Neural cell (in vitro differentiated cells): Measurements from ENCODE around the gene YWHAG. TPM values are rescaled to one million over a fixed set of nuclear protein-coding genes. Genes with fewer than 3 reads are reported as not detected.

Experiments used
- H2AFZ ChIP-seq: fragments of 200-600, 300-800 bp; sonication (generic), shearing (Covaris generic); 2 replicates; pipeline ENCODE4 v1.6.0; 2014; ENCODE audit warnings: low read depth, mild to moderate bottlenecking, antibody characterized with exemption, low read length, moderate library complexity
- H3F3A ChIP-seq: fragments of 200-600 bp; shearing (Covaris generic); 2 replicates; pipeline ENCODE4 v1.6.1; 2016; ENCODE audit warnings: mild to moderate bottlenecking, moderate library complexity, mixed read lengths, antibody characterized with exemption, low read length; ENCODE audit not compliant: insufficient read depth, poor library complexity, severe bottlenecking
- H3K27ac ChIP-seq: fragments of 200-600, 300-800 bp; sonication (generic), shearing (Covaris generic); 2 replicates; pipeline ENCODE4 v1.5.1; 2014; ENCODE audit warnings: mild to moderate bottlenecking, low read length, moderate library complexity
- H3K27me3 ChIP-seq: fragments of 300-800, 200-600 bp; sonication (generic), shearing (Covaris generic); 2 replicates; pipeline ENCODE4 v1.6.0; 2014; ENCODE audit warnings: mild to moderate bottlenecking, low read depth, low read length, moderate library complexity; ENCODE audit not compliant: insufficient read depth
- H3K36me3 ChIP-seq: fragments of 300-800, 200-600 bp; sonication (generic), shearing (Covaris generic); 2 replicates; pipeline ENCODE4 v1.5.1; 2014; ENCODE audit warnings: mild to moderate bottlenecking, antibody characterized with exemption, low read length, moderate library complexity; ENCODE audit not compliant: insufficient read depth
- H3K4me2 ChIP-seq: fragments of 300-800, 200-600 bp; sonication (generic), shearing (Covaris generic); 2 replicates; pipeline ENCODE4 v1.6.0; 2014; ENCODE audit warnings: mild to moderate bottlenecking, low read length
- H3K4me3 ChIP-seq: fragments of 300-800, 200-600 bp; sonication (generic), shearing (Covaris generic); 2 replicates; pipeline ENCODE4 v1.5.1; 2014; ENCODE audit warnings: mild to moderate bottlenecking, low read length, moderate library complexity
- H3K79me2 ChIP-seq: fragments of 200-600 bp; shearing (Covaris generic); replicated peaks from 2 replicates; pipeline ENCODE4 v1.6.0; 2014; ENCODE audit warnings: mild to moderate bottlenecking, low read length, moderate library complexity; ENCODE audit not compliant: insufficient read depth
- H3K9ac ChIP-seq: fragments of 300-800, 200-600 bp; sonication (generic), shearing (Covaris generic); 2 replicates; pipeline ENCODE4 v1.6.1; 2016; ENCODE audit warnings: mild to moderate bottlenecking, low read length, mixed read lengths
- H3K9me2 ChIP-seq: fragments of 200-600 bp; shearing (Covaris generic); 2 replicates; pipeline ENCODE4 v1.6.1; 2016; ENCODE audit warnings: mild to moderate bottlenecking, low read length, mixed read lengths; ENCODE audit not compliant: insufficient read depth
- H3K9me3 ChIP-seq: fragments of 200-600, 300-800 bp; sonication (generic), shearing (Covaris generic); 2 replicates; pipeline ENCODE4 v1.6.1; 2016; ENCODE audit warnings: mild to moderate bottlenecking, mixed run types, low read length, moderate library complexity, mixed read lengths
- H4K20me1 ChIP-seq: fragments of 200-600 bp; shearing (Covaris generic); 2 replicates; pipeline ENCODE4 v1.6.1; 2016; ENCODE audit warnings: mild to moderate bottlenecking, mixed run types; ENCODE audit not compliant: insufficient read depth
- EZH2 ChIP-seq: fragments of 200-600, 300-800 bp; shearing (Covaris generic), sonication (generic); IDR thresholded peaks from 2 replicates; pipeline ENCODE4 v1.6.1; 2014; ENCODE audit warnings: antibody characterized with exemption, low read length, borderline replicate concordance, mild to moderate bottlenecking; ENCODE audit not compliant: insufficient read depth, poor library complexity, severe bottlenecking
- MXI1 ChIP-seq: fragments of 450-650 bp; conservative IDR thresholded peaks from 2 replicates; pipeline ENCODE4 v1.6.1; 2014; ENCODE audit warnings: antibody characterized with exemption, mild to moderate bottlenecking; ENCODE audit not compliant: poor library complexity, severe bottlenecking
- POLR2AphosphoS5 ChIP-seq: IDR thresholded peaks from 2 replicates; pipeline ENCODE4 v1.6.1; 2012
- SMC3 ChIP-seq: fragments of 450-650 bp; conservative IDR thresholded peaks from 2 replicates; pipeline ENCODE4 v1.6.1; 2014; ENCODE audit warnings: antibody characterized with exemption, mild to moderate bottlenecking, moderate library complexity; ENCODE audit not compliant: poor library complexity
- polyA plus RNA-seq: library from polyadenylated mRNA; depleted of rRNA; stranded (reverse); fragments of >200 nt; gene quantifications from 2 replicates; pipeline ENCODE4 v1.2.3, GENCODE V29; 2014
- TF ChIP-seq, protein P1 (sequence below): fragments of 450-650 bp; IDR thresholded peaks from 2 replicates; pipeline ENCODE4 v1.5.1; 2014; ENCODE audit warnings: antibody characterized with exemption, mild to moderate bottlenecking, moderate library complexity; ENCODE audit not compliant: poor library complexity, severe bottlenecking
- TF ChIP-seq, protein P2 (sequence below): IDR thresholded peaks from 2 replicates; pipeline ENCODE4 v1.6.1; 2012; ENCODE audit warnings: borderline replicate concordance

YWHAG gene
- polyA plus RNA-seq, 1 donor from 2014 or later = 284 TPM

DNA sequence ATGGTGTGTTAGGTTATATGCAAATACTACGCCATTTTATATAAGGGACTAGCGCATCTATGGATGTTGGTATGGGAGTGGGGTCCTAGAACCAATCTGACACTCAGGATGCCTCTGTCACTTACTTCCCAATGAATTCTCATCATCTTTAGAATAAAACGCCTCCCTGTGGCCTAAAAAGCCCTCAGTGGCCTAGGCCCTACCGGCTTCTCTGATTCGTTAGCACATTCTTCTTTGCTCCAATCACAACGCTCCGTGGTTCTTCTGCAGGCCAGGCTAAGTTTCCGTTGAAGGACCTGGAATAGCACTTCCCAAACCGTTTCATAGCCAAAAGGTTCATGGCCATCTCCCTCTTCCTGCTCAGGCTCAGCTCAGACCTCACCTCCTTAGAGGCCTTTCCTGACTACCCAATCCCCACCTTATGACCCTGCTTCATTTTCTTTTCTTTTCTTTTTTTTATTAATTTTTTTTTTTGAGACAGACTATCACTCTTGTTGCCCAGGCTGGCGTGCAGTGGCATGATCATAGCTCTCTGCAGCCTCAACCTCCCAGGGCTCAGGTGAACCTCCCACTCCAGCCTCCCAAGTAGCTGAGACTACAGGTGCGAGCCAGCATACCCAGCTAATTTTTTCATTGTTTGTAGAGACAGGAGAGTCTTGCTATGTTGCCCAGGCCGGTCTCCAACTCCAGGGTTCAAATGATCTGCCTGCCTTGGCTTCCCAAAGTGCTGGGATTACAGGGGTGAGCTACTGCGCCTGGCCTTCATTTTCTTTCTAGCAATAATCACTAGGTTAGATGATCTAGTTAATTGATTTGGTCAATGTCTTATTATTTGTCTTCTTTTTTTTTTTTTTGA is 24.5 kb upstream of the YWHAG start:
- Histone ChIP-seq H3K9me3 (no peaks in the 10 kb centered on the region), H3K4me3 (no peak overlapping the region), H3K27me3 (no peaks in the 10 kb centered on the region), H3K9ac (no peak overlapping the region), H2AFZ (no peak overlapping the region), H3K27ac (no peak overlapping the region), H3K4me2 (no peak overlapping the region), H3F3A (no peaks in the 10 kb centered on the region), H3K79me2 (no peaks in the 10 kb centered on the region), H4K20me1 (no peaks in the 10 kb centered on the region), H3K36me3 (no peaks in the 10 kb centered on the region), H3K9me2 (no peaks in the 10 kb centered on the region)
- no peak for TF ChIP-seq MXI1
- TF ChIP-seq, protein P1, sequence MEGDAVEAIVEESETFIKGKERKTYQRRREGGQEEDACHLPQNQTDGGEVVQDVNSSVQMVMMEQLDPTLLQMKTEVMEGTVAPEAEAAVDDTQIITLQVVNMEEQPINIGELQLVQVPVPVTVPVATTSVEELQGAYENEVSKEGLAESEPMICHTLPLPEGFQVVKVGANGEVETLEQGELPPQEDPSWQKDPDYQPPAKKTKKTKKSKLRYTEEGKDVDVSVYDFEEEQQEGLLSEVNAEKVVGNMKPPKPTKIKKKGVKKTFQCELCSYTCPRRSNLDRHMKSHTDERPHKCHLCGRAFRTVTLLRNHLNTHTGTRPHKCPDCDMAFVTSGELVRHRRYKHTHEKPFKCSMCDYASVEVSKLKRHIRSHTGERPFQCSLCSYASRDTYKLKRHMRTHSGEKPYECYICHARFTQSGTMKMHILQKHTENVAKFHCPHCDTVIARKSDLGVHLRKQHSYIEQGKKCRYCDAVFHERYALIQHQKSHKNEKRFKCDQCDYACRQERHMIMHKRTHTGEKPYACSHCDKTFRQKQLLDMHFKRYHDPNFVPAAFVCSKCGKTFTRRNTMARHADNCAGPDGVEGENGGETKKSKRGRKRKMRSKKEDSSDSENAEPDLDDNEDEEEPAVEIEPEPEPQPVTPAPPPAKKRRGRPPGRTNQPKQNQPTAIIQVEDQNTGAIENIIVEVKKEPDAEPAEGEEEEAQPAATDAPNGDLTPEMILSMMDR = no peak
- TF ChIP-seq POLR2AphosphoS5 = no peak
- TF ChIP-seq SMC3 = no peak
- TF ChIP-seq, protein P2, sequence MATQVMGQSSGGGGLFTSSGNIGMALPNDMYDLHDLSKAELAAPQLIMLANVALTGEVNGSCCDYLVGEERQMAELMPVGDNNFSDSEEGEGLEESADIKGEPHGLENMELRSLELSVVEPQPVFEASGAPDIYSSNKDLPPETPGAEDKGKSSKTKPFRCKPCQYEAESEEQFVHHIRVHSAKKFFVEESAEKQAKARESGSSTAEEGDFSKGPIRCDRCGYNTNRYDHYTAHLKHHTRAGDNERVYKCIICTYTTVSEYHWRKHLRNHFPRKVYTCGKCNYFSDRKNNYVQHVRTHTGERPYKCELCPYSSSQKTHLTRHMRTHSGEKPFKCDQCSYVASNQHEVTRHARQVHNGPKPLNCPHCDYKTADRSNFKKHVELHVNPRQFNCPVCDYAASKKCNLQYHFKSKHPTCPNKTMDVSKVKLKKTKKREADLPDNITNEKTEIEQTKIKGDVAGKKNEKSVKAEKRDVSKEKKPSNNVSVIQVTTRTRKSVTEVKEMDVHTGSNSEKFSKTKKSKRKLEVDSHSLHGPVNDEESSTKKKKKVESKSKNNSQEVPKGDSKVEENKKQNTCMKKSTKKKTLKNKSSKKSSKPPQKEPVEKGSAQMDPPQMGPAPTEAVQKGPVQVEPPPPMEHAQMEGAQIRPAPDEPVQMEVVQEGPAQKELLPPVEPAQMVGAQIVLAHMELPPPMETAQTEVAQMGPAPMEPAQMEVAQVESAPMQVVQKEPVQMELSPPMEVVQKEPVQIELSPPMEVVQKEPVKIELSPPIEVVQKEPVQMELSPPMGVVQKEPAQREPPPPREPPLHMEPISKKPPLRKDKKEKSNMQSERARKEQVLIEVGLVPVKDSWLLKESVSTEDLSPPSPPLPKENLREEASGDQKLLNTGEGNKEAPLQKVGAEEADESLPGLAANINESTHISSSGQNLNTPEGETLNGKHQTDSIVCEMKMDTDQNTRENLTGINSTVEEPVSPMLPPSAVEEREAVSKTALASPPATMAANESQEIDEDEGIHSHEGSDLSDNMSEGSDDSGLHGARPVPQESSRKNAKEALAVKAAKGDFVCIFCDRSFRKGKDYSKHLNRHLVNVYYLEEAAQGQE = no peak

DNA sequence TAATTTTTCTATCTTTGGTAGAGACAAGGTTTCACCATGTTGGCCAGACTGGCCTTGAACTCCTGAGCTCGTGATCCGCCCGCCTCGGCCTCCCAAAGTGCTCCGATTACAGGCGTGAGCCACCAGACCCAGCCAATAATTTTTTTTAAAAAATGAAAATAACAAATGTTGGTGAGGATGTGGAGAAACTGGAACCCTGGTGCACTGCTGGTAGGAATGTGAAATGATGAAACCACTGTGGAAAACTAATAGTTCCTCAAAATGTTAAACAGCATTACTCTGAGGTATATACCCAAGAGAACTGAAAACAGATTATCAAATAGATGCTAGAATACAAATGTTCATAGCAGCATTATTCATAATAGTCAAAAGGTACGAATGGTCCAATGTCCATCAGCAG is 23.0 kb upstream of the YWHAG start:
- no peak overlapping the region for H3K4me2 ChIP-seq
- TF ChIP-seq EZH2 (no peak), MXI1 (no peak), POLR2AphosphoS5 (no peak)
- H3K27me3 ChIP-seq = no peaks in the 10 kb centered on the region
- H3K79me2 ChIP-seq = no peaks in the 10 kb centered on the region
- no peaks in the 10 kb centered on the region for H3K9me2 ChIP-seq
- no peaks in the 10 kb centered on the region for H3F3A ChIP-seq
- no peaks in the 10 kb centered on the region for H4K20me1 ChIP-seq
- no peak overlapping the region for H3K4me3 ChIP-seq
- no peaks in the 10 kb centered on the region for H3K36me3 ChIP-seq
- H3K9ac ChIP-seq = no peak overlapping the region
- H3K9me3 ChIP-seq = no peaks in the 10 kb centered on the region
- H3K27ac ChIP-seq = no peak overlapping the region
- H2AFZ ChIP-seq = no peak overlapping the region

DNA sequence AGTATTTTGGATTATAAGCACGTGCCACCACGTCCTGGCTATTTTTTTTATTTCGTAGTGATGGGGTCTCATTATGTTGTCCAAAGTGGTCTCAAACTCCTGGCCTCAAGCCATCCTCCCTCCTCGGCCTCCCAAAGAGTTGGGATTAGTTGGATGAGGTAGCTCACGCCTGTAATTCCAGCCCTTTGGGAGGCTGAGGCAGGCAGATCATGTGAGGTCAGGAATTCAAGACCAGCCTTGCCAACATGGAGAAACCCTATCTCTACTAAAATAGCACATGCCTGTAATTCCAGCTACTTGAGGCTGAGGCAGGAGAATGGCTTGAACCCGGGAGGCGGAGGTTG is 21.8 kb upstream of the YWHAG start:
- no peak overlapping the region for H3K9ac ChIP-seq
- TF ChIP-seq, protein P1 = no peak
- no peak for TF ChIP-seq EZH2
- TF ChIP-seq POLR2AphosphoS5 = no peak
- H3K9me3 ChIP-seq = no peaks in the 10 kb centered on the region
- no peaks in the 10 kb centered on the region for H4K20me1 ChIP-seq
- no peak overlapping the region for H3K4me2 ChIP-seq
- H3K27me3 ChIP-seq = no peaks in the 10 kb centered on the region
- no peak overlapping the region for H3K27ac ChIP-seq
- no peaks in the 10 kb centered on the region for H3F3A ChIP-seq
- H2AFZ ChIP-seq = no peak overlapping the region
- no peaks in the 10 kb centered on the region for H3K79me2 ChIP-seq
- H3K36me3 ChIP-seq = no peaks in the 10 kb centered on the region
- H3K9me2 ChIP-seq = no peaks in the 10 kb centered on the region
- H3K4me3 ChIP-seq = peak overlapping the region; percentile 62
